Measurements from ENCODE around the gene NCAPD3.

GRCh38 chr11:134266841-134267251, 43.1 kb upstream of the NCAPD3 start:
- TF ChIP-seq RAD21 (CRISPR knock-in tag; IDR thresholded peaks at IDR 0.05) (no peak), HNF4A (CRISPR knock-in tag; IDR thresholded peaks at IDR 0.05) (no peak), ZKSCAN1 (IDR thresholded peaks at IDR 0.05; ENCODE audit: low read length) (no peak), PHF8 (CRISPR knock-in tag; IDR thresholded peaks at IDR 0.05) (no peak), CHD2 (IDR thresholded peaks at IDR 0.05; ENCODE audit: low read depth, low read length) (no peak), EZH2 (conservative IDR thresholded peaks at IDR 0.05; ENCODE audit: low read depth, low read length) (no peak), PHF20 (CRISPR knock-in tag; IDR thresholded peaks at IDR 0.05) (no peak)
- TF ChIP-seq, protein P1, sequence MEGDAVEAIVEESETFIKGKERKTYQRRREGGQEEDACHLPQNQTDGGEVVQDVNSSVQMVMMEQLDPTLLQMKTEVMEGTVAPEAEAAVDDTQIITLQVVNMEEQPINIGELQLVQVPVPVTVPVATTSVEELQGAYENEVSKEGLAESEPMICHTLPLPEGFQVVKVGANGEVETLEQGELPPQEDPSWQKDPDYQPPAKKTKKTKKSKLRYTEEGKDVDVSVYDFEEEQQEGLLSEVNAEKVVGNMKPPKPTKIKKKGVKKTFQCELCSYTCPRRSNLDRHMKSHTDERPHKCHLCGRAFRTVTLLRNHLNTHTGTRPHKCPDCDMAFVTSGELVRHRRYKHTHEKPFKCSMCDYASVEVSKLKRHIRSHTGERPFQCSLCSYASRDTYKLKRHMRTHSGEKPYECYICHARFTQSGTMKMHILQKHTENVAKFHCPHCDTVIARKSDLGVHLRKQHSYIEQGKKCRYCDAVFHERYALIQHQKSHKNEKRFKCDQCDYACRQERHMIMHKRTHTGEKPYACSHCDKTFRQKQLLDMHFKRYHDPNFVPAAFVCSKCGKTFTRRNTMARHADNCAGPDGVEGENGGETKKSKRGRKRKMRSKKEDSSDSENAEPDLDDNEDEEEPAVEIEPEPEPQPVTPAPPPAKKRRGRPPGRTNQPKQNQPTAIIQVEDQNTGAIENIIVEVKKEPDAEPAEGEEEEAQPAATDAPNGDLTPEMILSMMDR (CRISPR knock-in tag; IDR thresholded peaks at IDR 0.05), result no peak
